ENCODE results near the gene MMAA. TPM values are rescaled to one million over a fixed set of nuclear protein-coding genes. Genes with fewer than 3 reads are reported as not detected.

Gene MMAA
- total RNA-seq, 1 experiment from 2014 or later, result 3.0 TPM

DNA sequence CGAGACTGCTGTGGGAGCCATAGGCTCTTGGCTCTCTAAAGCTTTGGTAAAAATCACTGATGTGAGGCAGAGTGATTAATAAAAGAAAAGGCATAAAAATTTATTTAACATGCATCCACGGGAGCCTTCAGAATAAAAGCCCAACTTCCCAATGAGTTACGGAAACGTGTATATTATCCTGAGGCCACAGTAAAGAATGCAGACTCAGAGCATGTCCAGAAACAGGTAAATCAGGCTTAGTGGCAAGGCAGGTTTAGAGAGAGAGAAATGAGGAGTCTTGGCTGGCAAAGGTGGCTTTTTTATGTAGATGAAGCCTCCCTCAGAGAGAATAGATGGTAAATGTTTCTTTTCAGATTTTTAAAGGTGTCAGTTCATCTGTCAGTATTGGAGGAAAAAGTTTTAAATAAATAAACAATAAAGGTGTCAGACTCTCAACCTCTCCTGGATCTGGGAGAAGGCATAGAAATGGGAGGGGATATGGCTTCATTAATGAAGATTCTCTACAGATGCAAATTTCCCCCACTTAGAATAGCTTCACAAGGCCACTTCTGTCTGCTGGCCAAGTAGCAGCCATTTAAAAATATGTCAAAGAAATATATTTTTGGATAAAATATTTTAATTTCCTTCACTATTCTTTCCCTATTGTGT is 84.8 kb downstream of the MMAA start:
- Histone ChIP-seq H3K27me3 (replicated peaks) (no peaks in the 10 kb centered on the region), H3K4me1 (replicated peaks) (no peaks in the 10 kb centered on the region; the same call in 1 of the 2 replicates), H3K27ac (no peak overlapping the region), H3K9me3 (replicated peaks) (no peaks in the 10 kb centered on the region), H3K4me3 (no peak overlapping the region), H3K36me3 (no peaks in the 10 kb centered on the region)
- DNase-seq (ENCODE audit: low read depth in 1 of 2, low spot score in 2 of 2), result no peak

DNA sequence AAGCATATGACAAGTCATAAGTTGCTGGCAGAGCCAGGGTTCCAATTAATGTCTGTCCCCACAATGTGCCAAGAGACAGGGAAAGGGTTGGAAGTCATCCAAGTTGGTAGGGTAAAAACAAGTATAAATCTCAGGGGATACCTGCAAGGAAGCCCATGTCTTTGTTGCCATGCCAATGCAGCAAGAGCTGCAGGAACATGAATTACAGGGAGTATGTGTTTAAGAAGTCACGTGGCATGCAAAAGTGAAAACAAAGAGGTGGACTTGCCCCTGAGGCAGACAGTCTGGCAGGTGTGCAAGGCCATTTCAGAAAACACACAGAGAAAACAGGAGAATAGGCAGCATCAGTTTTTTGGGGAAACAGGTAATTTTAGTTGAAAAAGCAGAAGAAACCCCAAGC is 90.2 kb downstream of the MMAA start:
- H3K36me3 ChIP-seq, result no peaks in the 10 kb centered on the region
- H3K9me3 ChIP-seq (replicated peaks), result no peaks in the 10 kb centered on the region
- H3K4me1 ChIP-seq (replicated peaks), result peaks cover 11% of the 10 kb centered on the region
- H3K4me3 ChIP-seq, result no peak overlapping the region
- H3K27me3 ChIP-seq (replicated peaks), result no peaks in the 10 kb centered on the region
- no peak for DNase-seq (ENCODE audit: low read depth in 1 of 2, low spot score in 2 of 2)
- H3K27ac ChIP-seq, result no peak overlapping the region

Other genes starting within 250 kb of the MMAA start
- gene SMAD1, start 137.5 kb upstream of the MMAA start, total RNA-seq (2014; rRNA removed; shearing (Covaris generic)), result 13.4 and 16.7 TPM in 2 replicates
- gene C4orf51, start 60.8 kb downstream of the MMAA start, total RNA-seq (2014; rRNA removed; shearing (Covaris generic)), result not detected in 2 replicates